Progenitor cell of endocrine pancreas (in vitro differentiated cells): ENCODE data around the gene KRTCAP2. TPM values are rescaled to one million over a fixed set of nuclear protein-coding genes. Genes with fewer than 3 reads are reported as not detected.
A peak's percentile ranks its signal among the peaks of the same experiment; 100 is the strongest.
"Not testable (repeated sequence)": the region's sequence is repeated elsewhere in the genome, so short reads cannot be mapped to it uniquely, and the experiment has no call there.

ENCODE experiments used
- DNase-seq: peaks from one replicate; pipeline ENCODE4 v3.0.0; 2021; ENCODE audit warnings: low spot score; ENCODE audit not compliant: unreplicated experiment
- H3K27ac Mint-ChIP-seq: 2 replicates; pipeline ENCODE4 v1.8.0; 2021; ENCODE audit warnings: mild to moderate bottlenecking, moderate library complexity, mixed read lengths
- H3K27me3 Mint-ChIP-seq: 2 replicates; pipeline ENCODE4 v1.8.0; 2021; ENCODE audit warnings: mixed read lengths
- H3K36me3 Mint-ChIP-seq: 2 replicates; pipeline ENCODE4 v1.8.0; 2022; ENCODE audit warnings: mixed read lengths; ENCODE audit not compliant: insufficient read depth
- H3K4me1 Mint-ChIP-seq: 2 replicates; pipeline ENCODE4 v1.8.0; 2021; ENCODE audit warnings: low read depth, mixed read lengths
- H3K4me3 Mint-ChIP-seq: 2 replicates; pipeline ENCODE4 v1.8.0; 2021; ENCODE audit warnings: low read depth, mild to moderate bottlenecking, moderate library complexity, mixed read lengths
- H3K9me3 Mint-ChIP-seq: 2 replicates; pipeline ENCODE4 v1.8.0; 2021; ENCODE audit warnings: low read depth, mixed read lengths
- total RNA-seq: library from RNA; stranded (reverse); gene quantifications from 2 replicates; pipeline ENCODE4 v1.2.1, GENCODE V29; 2021
- TF ChIP-seq, protein P1 (sequence below): fragments of 200-600 bp; sonication (generic); IDR thresholded peaks from one replicate; pipeline ENCODE4 v1.5.0; 2021; ENCODE audit warnings: antibody characterized with exemption, mild to moderate bottlenecking; ENCODE audit not compliant: unreplicated experiment

KRTCAP2 gene
- total RNA-seq, 1 donor from 2014 or later: 146 TPM

DNA sequence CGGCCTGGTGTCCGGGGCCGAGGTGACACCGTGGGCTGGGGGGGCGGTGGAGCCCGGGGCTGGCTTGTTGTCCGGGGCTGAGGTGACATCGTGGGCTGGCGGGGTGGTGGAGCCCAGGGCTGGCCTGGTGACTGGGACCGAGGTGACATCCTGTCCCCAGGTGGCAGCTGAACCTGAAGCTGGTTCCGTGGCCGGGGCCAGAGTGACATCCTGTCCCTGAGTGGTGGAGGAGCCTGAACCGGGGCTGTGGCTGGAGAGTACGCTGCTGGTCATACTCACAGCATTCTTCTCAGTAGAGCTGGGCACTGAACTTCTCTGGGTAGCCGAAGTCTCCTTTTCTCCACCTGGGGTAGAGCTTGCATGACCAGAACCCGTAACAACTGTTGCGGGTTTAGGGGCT, 18.8 kb upstream of the KRTCAP2 start:
- H3K36me3 Mint-ChIP-seq: peaks cover 4% of the 10 kb centered on the region
- no peak overlapping the region for H3K4me3 Mint-ChIP-seq
- no peaks in the 10 kb centered on the region for H3K27me3 Mint-ChIP-seq
- peaks cover 40% of the 10 kb centered on the region for H3K4me1 Mint-ChIP-seq
- DNase-seq: no peak
- H3K9me3 Mint-ChIP-seq: no peaks in the 10 kb centered on the region
- TF ChIP-seq, protein P1, sequence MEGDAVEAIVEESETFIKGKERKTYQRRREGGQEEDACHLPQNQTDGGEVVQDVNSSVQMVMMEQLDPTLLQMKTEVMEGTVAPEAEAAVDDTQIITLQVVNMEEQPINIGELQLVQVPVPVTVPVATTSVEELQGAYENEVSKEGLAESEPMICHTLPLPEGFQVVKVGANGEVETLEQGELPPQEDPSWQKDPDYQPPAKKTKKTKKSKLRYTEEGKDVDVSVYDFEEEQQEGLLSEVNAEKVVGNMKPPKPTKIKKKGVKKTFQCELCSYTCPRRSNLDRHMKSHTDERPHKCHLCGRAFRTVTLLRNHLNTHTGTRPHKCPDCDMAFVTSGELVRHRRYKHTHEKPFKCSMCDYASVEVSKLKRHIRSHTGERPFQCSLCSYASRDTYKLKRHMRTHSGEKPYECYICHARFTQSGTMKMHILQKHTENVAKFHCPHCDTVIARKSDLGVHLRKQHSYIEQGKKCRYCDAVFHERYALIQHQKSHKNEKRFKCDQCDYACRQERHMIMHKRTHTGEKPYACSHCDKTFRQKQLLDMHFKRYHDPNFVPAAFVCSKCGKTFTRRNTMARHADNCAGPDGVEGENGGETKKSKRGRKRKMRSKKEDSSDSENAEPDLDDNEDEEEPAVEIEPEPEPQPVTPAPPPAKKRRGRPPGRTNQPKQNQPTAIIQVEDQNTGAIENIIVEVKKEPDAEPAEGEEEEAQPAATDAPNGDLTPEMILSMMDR: no peak
- peak overlapping the region; percentile 94 for H3K27ac Mint-ChIP-seq

DNA sequence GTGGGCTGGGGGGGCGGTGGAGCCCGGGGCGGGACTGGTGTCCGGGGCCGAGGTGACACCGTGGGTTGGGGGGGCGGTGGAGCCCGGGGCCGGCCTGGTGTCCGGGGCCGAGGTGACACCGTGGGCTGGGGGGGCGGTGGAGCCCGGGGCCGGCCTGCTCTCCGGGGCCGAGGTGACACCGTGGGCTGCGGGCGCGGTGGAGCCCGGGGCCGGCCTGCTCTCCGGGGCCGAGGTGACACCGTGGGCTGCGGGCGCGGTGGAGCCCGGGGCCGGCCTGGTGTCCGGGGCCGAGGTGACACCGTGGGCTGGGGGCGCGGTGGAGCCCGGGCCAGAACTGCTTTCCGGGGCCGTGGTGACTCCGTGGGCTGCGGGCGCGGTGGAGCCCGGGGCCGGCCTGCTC, 16.8 kb upstream of the KRTCAP2 start:
- H3K4me1 Mint-ChIP-seq: peaks cover 48% of the 10 kb centered on the region
- not testable (repeated sequence) for H3K9me3 Mint-ChIP-seq, H3K36me3 Mint-ChIP-seq, H3K27ac Mint-ChIP-seq, DNase-seq, H3K27me3 Mint-ChIP-seq, H3K4me3 Mint-ChIP-seq

DNA sequence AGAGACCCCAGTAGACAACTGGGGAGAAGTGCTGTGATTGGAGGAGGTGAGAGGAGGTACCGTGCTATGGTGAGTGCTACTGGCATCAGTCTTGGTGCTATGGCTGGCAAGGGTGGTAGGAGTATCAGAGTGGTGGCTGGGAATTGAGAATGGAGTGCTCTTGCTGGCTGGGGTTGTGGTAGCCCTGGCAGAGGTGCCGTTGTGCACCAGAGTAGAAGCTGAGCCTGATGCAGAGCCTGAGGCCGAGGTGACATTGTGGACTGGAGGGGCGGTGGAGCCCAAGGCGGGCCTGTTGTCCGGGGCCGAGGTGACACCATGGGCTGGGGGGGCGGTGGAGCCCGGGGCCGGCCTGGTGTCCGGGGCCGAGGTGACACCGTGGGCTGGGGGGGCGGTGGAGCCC, 15.2 kb upstream of the KRTCAP2 start:
- Mint-ChIP-seq H3K27ac (peak overlapping the region; percentile 90), H3K36me3 (peaks cover 8% of the 10 kb centered on the region), H3K4me3 (peak overlapping the region; percentile 25), H3K4me1 (peaks cover 41% of the 10 kb centered on the region), H3K27me3 (no peaks in the 10 kb centered on the region), H3K9me3 (no peaks in the 10 kb centered on the region)
- TF ChIP-seq, protein P1: no peak
- no peak for DNase-seq

DNA sequence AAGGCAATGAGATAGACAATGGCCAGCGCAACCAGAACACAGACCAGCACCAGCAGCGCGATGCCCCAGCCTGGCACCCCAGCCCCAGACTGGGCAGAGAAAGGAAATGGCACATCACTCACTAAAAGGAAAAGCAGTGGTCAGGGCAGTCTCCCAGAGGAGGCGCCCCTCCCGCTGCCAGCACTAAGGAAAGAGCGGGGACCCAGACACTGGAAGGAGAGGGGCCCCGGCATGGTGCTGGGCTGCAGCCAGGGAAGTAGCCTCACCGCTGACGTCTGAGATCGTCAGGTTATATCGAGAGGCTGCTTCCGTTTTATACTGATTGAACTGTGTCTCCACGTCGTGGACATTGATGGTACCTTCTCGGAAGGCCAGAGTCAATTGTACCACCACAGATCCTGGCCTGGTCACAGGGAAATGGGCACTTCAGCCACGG, 14.4 kb upstream of the KRTCAP2 start:
- Mint-ChIP-seq H3K27ac (peak overlapping the region; percentile 93), H3K9me3 (no peaks in the 10 kb centered on the region), H3K36me3 (peaks cover 10% of the 10 kb centered on the region), H3K4me1 (peaks cover 39% of the 10 kb centered on the region), H3K4me3 (no peak overlapping the region), H3K27me3 (no peaks in the 10 kb centered on the region)
- no peak for DNase-seq
- TF ChIP-seq, protein P1: no peak

DNA sequence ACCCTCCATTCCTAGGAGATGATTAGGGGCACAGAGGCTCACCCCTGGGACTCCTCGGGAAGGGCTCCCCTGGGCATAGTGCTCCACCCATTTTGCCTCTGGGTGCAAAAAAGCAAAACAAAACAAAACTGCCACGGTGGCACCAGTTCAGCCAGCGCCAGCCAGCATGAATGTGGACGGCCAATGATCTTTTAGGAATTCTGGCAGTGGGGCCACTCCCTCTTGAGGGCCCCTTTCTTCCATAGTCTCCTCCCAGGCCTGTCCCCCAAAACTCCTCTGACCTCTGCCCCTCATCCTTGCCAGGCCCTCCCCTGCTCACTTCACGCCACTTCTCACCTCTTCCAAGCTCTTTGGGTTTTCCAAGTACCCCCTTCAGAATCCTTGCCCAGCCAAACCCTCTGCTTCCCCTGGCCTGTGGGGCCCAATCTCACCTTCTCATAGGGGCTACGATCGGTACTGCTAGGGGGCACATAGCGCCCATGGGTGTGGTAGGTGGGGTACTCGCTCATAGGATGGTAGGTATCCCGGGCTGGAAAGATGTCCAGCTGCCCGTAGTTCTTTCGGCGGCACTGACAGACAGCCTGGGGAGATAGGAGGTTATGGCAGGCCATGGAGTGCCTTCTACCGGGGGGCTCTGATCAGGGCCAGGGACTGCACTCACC, 13.8 kb upstream of the KRTCAP2 start:
- Mint-ChIP-seq H3K36me3 (peaks cover 13% of the 10 kb centered on the region), H3K4me3 (no peak overlapping the region)

More for the DNA sequence above, 13.8 kb upstream of the KRTCAP2 start:
- Mint-ChIP-seq H3K4me1 (peaks cover 34% of the 10 kb centered on the region), H3K27me3 (no peaks in the 10 kb centered on the region), H3K9me3 (no peaks in the 10 kb centered on the region), H3K27ac (peak overlapping the region; percentile 93)
- TF ChIP-seq, protein P1: no peak
- no peak for DNase-seq
